Measurements from ENCODE around the gene MNS1. TPM values are rescaled to one million over a fixed set of nuclear protein-coding genes. Genes with fewer than 3 reads are reported as not detected.
"Not testable (repeated sequence)": the region's sequence is repeated elsewhere in the genome, so short reads cannot be mapped to it uniquely, and the experiment has no call there.

Gene MNS1
- total and polyA plus RNA-seq, 10 of the 15 experiments (the other 5 are each of a cell fraction or from before 2014, with no cell fraction given) = 0.45 to 2.6 (median 0.97) TPM

DNA sequence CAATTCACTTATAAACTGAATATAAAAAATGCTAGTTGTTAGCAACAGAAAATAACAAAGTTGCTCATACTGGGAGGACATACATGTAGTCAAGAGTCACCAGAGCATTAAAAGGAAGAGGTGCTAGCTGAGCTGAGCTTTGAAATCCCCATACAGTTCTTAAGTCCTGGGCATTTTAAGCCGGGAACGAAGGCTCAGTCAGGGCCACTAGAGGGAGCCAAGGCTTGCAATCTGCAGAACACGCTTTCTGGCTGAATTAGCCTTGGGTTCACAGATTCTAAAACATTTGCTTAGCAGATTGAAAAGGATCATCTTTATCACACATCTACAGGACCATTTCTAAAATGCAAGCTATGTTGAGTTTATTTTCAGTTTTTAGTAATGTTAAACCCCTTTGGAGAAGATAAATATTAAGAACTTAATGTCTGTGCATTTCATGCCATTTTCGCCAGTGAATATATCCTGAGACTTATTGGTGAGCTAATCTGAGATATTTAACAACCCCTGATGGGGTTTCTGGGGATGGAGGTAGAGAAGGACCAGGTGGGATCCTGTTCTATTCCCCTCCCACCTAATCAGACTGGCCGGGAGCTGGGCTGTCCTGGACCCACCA, 26.3 kb upstream of the MNS1 start (continued):
- no peak for TF ChIP-seq IKZF2 (IDR thresholded peaks at IDR 0.05)
- TF ChIP-seq YY1 (IDR thresholded peaks at IDR 0.05; ENCODE audit: low read depth, low read length) = 0 out of 2 replicates have a peak, but pooled peaks have one; percentile 27
- peak; percentile 86 for TF ChIP-seq RAD21 (IDR thresholded peaks at IDR 0.05; ENCODE audit: insufficient read depth, low read depth, low read length)

DNA sequence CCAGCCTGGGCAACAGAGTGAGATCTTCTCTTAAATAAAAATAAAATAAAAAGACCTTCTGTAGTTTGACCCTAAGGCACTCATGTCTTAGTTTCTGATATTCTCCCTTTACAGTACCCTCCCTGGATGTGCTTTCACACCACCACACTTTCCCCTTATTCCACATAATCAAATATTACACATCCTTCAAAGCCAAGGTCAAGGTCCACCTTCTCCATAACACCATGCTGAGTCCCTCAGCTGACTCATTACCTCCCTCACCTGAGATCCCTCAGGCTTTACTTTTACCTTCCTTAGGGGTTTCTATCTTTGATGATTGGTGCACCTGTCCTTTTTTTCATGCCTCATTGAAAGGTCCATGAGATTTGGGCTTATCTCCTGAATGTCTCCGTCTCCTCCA, 25.5 kb upstream of the MNS1 start:
- H3K36me3 ChIP-seq (ENCODE audit: control insufficient read depth in 2 of 2, insufficient read depth in 2 of 2, low read length in 1 of 2) = no peaks in the 10 kb centered on the region
- ChIA-PET POLR2A (no interaction called here), RAD21 (ENCODE audit: unreplicated experiment) (interaction anchor here (0.7 to 1.4 kb wide), 4 partner anchors 379 to 1037 kb away, joined by 3 to 5 read pairs (median 4); no protein-coding TSS in a partner anchor), CTCF (interaction anchor here (0.6 to 2.8 kb wide), 18 partner anchors 9 to 1039 kb away, joined by 3 to 19 read pairs (median 6); partner anchors contain the start of gene MNS1), SMC1A (ENCODE audit: uncharacterized antibody, unreplicated experiment) (interaction anchor here (0.7 to 1.8 kb wide), 6 partner anchors 24 to 1053 kb away, joined by 3 to 8 read pairs (median 4); no protein-coding TSS in a partner anchor)
- no peaks in the 10 kb centered on the region for H4K20me1 ChIP-seq (ENCODE audit: control insufficient read depth, insufficient read depth)
- H3K27me3 ChIP-seq (replicated peaks in 1 of 2; ENCODE audit: control insufficient read depth in 2 of 2, insufficient read depth in 2 of 2, low read length in 1 of 2) = no peaks in the 10 kb centered on the region
- intact Hi-C loops (cut with micrococcal nuclease; ENCODE audit: unreplicated experiment) (loop anchor here (10.0 kb wide), 1 partner anchor 654 kb away; no protein-coding TSS in a partner anchor), in situ Hi-C loops (cut with MboI) (loop anchor here (5.0 to 10.0 kb wide), 4 partner anchors 377 to 1044 kb away; no protein-coding TSS in a partner anchor)
- no peak overlapping the region for H3K4me2 ChIP-seq (ENCODE audit: control insufficient read depth, insufficient read depth)
- ATAC-seq = no peak
- no TSS peak for BruUV-seq (replicated peaks)
- no peak overlapping the region for H2AFZ ChIP-seq (ENCODE audit: control insufficient read depth, low read depth, low read length)
- no peak overlapping the region for H3K4me3 ChIP-seq
- no peak for DNase-seq (ENCODE audit: low read depth, low spot score)
- no peak for FAIRE-seq
- H3K9me3 ChIP-seq (replicated peaks; ENCODE audit: control insufficient read depth, insufficient read depth, low read length) = no peaks in the 10 kb centered on the region
- H3K79me2 ChIP-seq (ENCODE audit: control insufficient read depth, insufficient read depth, low read length) = no peaks in the 10 kb centered on the region
- H3K4me1 ChIP-seq (ENCODE audit: control insufficient read depth, insufficient read depth, low read length) = no peaks in the 10 kb centered on the region
- TF ChIP-seq, protein P1, sequence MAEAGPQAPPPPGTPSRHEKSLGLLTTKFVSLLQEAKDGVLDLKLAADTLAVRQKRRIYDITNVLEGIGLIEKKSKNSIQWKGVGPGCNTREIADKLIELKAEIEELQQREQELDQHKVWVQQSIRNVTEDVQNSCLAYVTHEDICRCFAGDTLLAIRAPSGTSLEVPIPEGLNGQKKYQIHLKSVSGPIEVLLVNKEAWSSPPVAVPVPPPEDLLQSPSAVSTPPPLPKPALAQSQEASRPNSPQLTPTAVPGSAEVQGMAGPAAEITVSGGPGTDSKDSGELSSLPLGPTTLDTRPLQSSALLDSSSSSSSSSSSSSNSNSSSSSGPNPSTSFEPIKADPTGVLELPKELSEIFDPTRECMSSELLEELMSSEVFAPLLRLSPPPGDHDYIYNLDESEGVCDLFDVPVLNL (IDR thresholded peaks at IDR 0.05; ENCODE audit: low read depth, low read length) = no peak
- TF ChIP-seq, protein P2, sequence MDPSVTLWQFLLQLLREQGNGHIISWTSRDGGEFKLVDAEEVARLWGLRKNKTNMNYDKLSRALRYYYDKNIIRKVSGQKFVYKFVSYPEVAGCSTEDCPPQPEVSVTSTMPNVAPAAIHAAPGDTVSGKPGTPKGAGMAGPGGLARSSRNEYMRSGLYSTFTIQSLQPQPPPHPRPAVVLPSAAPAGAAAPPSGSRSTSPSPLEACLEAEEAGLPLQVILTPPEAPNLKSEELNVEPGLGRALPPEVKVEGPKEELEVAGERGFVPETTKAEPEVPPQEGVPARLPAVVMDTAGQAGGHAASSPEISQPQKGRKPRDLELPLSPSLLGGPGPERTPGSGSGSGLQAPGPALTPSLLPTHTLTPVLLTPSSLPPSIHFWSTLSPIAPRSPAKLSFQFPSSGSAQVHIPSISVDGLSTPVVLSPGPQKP (IDR thresholded peaks at IDR 0.05; ENCODE audit: low read depth, low read length) = no peak
- no peak for TF ChIP-seq DPF2 (IDR thresholded peaks at IDR 0.05)
- 95% methylated on average over 1 of the region's 1 CpG for WGBS (ENCODE audit: insufficient coverage, insufficient replicate concordance, low lambda C conversion rate, missing lambda C conversion rate)
- no peak overlapping the region for H3K27ac ChIP-seq (ENCODE audit: control insufficient read depth, insufficient read depth)
- no peak overlapping the region for H3K9ac ChIP-seq (ENCODE audit: control insufficient read depth, insufficient read depth, low read length)

DNA sequence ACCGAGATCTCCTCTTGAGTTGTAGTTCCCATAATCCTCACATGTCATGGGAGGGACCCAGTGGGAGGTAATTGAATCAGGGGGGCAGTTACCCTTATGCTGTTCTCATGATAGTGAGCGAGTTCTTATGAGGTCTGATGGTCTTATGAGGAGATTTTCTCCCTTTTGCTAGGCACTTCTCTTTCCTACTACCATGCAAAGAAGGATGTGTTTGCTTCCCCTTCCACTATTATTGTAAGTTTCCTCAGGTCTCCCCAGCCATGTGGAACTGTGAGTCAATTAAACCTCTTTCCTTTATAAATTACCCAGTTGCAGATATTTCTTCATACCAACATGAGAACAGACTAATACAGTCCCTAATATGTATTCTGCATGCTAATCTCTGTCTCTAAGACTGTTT, 21.3 kb upstream of the MNS1 start:
- H4K20me1 ChIP-seq (ENCODE audit: control insufficient read depth, insufficient read depth); BruUV-seq (replicated peaks); H3K9ac ChIP-seq (ENCODE audit: control insufficient read depth, insufficient read depth, low read length); RAD21 ChIA-PET (ENCODE audit: unreplicated experiment); SMC1A ChIA-PET (ENCODE audit: uncharacterized antibody, unreplicated experiment); H3K4me2 ChIP-seq (ENCODE audit: control insufficient read depth, insufficient read depth); POLR2A ChIA-PET; FAIRE-seq; H3K4me3 ChIP-seq; H2AFZ ChIP-seq (ENCODE audit: control insufficient read depth, low read depth, low read length); H3K36me3 ChIP-seq (ENCODE audit: control insufficient read depth in 2 of 2, insufficient read depth in 2 of 2, low read length in 1 of 2); in situ Hi-C loops (cut with MboI); ATAC-seq; H3K9me3 ChIP-seq (replicated peaks; ENCODE audit: control insufficient read depth, insufficient read depth, low read length); intact Hi-C loops (cut with micrococcal nuclease; ENCODE audit: unreplicated experiment); H3K4me1 ChIP-seq (ENCODE audit: control insufficient read depth, insufficient read depth, low read length); DNase-seq (ENCODE audit: low read depth, low spot score); H3K27me3 ChIP-seq (replicated peaks in 1 of 2; ENCODE audit: control insufficient read depth in 2 of 2, insufficient read depth in 2 of 2, low read length in 1 of 2); H3K79me2 ChIP-seq (ENCODE audit: control insufficient read depth, insufficient read depth, low read length); H3K27ac ChIP-seq (ENCODE audit: control insufficient read depth, insufficient read depth): not testable (repeated sequence)
- 31% methylated on average over 2 of the region's 2 CpGs for WGBS (ENCODE audit: insufficient coverage, insufficient replicate concordance, low lambda C conversion rate, missing lambda C conversion rate)
- CTCF ChIA-PET = interaction anchor here (0.7 kb wide), 1 partner anchor 11 kb away, joined by 3 read pairs; no protein-coding TSS in a partner anchor
